HuH-7.5 (cell line): ENCODE measurements around the gene UNKL.
A peak's percentile ranks its signal among the peaks of the same experiment; 100 is the strongest.

Experiments
- DNase-seq: peaks from one replicate; pipeline ENCODE4 v3.0.0; 2011; ENCODE audit warnings: low spot score

The UNKL gene

GRCh38 chr16:1351582-1352362, 62.7 kb downstream of the UNKL start, which contains the start of the genes GNPTG and TSR3:
Gene GNPTG, plus strand, starts transcription at chr16:1351931. Its CDS starts 35 bp downstream, at chr16:1351966.
Gene TSR3, minus strand, starts transcription at chr16:1351878. Its CDS starts 74 bp downstream, at chr16:1351804.
- DNase-seq: peak; percentile 81

GRCh38 chr16:1351215-1351581, 63.3 kb downstream of the UNKL start:
- no peak for DNase-seq

GRCh38 chr16:1350691-1351090, 63.8 kb downstream of the UNKL start:
- no peak for DNase-seq

DNA sequence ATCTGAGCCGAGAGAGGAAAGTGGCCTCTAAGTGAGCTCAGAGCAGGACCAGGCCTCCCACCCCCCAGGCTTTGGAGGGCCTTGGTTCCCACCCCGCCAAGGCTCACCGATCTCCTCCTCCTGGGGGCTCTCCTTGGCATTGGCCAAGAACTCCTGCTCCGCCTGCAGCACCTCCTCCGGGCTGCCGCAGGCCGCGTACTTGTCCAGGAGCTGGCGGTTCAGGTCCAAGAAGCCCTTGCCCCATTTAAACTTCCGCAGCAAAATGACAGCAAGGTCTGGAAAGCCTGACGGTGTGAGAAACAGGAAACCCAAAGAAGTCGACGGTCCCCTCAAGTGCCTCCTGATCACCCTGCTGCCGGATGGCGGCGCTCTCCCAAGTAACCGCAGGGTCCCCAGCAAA, 64.6 kb downstream of the UNKL start:
- no peak for DNase-seq

DNA sequence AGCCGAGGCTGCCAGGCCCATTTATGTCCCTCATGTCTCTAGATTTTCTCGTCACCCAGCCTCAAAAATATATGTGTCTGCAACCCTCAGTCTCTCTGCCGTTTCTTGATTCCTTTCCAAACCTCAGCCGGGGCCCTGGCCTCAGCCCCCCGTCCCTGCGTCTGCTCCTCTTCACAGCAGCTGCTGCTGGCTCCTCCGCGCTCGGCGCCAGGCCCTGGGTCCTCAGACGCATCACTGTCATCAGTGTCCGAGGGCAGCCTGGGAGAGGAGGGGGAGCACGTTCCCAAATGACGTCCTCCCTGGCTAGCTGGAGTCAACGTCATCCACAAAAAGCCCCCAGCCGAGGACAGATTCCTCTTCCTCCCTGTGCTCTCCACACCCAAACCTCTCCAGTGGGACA, 65.2 kb downstream of the UNKL start:
- no peak for DNase-seq

- no peak for DNase-seq
Observed at GRCh38 chr16:1348926-1349325, 65.6 kb downstream of the UNKL start.

GRCh38 chr16:1348441-1348840, 66.1 kb downstream of the UNKL start:
- DNase-seq: no peak

DNA sequence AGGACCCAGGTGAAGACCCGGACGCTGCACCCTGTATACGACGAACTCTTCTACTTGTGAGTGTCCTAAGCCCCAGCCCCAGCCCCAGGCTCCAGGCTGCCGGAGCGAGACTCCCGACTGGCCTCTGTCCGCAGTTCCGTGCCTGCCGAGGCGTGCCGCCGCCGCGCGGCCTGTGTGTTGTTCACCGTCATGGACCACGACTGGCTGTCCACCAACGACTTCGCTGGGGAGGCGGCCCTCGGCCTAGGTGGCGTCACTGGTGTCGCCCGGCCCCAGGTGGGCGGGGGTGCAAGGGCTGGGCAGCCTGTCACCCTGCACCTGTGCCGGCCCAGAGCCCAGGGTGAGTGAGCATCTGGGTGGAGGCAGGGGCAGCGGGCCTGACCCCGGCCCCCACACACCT, 66.5 kb downstream of the UNKL start:
- no peak for DNase-seq

DNA sequence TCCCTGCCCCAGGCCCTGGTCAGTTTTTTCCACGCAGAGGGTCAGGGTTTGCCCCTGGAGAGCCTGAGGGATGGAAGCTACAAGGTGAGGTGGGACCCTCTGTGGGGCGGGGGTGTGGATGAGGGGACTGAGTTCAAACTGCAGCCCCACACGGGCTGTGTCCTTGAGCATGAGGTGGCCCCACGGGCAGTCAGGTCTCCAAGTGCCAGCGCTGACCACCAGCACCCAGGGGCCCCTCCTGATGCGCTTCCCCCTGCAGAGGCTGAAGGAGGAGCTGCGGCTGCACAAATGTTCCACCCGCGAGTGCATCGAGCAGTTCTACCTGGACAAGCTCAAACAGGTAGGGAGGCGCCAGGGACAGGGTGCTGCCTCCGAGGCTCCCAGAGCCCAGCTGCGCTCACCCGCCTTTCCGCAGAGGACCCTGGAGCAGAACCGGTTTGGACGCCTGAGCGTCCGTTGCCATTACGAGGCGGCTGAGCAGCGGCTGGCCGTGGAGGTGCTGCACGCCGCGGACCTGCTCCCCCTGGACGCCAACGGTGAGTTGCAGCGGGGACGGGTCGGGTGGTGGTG, 67.1 kb downstream of the UNKL start:
- no peak for DNase-seq

- DNase-seq: no peak
Observed at GRCh38 chr16:1346422-1347285, 67.8 kb downstream of the UNKL start.

- no peak for DNase-seq
Observed at GRCh38 chr16:1345651-1346421, 68.7 kb downstream of the UNKL start.

DNA sequence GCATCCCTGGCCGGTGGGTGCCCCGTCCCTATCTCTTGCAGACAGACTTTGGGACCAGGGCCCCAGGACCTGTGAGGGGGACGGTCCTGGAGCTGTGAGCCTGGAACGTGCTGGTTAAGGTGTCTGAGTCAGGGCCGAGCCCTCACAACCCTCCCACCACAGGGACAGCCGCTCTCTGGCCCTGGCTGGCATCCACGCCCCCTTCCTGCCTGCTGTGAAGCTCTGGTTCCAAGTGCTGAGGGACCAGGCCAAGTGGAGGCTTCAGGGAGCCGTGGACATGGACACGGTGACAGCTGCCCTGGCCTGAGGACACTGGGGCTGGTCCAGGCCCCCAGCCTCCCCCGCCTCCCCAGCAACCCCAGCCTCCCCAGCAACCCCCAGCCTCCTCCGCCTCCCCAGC, 69.4 kb downstream of the UNKL start:
- no peak for DNase-seq

- DNase-seq: no peak
Observed at GRCh38 chr16:1344499-1344898, 70.0 kb downstream of the UNKL start.

- DNase-seq: no peak
Observed at GRCh38 chr16:1343428-1344242, 70.9 kb downstream of the UNKL start.

GRCh38 chr16:1342526-1343427, 71.7 kb downstream of the UNKL start:
- peak; percentile 100 for DNase-seq

DNA sequence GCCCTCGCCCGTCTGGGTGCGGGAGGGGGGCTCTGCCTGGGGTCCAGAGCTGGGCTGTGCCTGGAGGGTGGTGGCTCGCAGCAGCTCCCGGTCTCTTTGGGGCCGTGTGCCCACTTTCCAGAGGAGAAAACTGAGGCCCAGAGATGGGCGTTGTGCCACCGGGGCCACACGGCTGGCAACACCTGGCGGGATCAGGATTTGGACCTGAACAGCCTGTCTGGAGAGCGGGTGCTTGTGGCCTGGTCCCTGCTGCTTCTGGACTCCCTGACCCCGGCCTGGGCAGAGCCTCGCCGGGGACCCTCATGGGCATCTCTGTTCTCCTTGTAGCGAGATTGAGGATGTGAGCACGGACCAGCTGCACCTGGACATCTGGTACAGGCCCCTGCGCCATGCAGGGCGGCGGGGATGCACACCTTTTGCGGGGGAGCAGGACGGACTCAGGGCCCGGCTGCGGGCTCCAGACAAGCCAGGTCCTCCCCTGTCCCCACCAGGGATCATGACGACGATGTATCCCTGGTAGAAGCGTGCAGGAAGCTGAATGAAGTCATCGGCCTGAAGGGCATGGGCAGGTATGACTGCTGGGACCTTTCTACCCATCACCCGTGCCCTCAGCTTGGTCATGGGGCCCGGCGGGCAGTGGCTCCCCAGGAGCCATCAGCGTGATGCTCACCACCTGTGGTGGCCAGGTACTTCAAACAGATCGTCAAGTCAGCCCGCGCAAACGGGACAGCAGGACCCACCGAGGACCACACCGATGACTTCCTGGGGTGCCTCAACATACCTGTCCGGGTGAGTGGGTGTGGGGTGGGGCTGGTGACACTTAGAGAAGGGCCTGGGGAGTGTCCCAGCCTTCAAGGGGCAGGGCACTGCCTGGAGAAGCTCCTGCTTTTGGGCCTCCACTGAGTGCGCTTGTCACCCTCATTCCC, 72.7 kb downstream of the UNKL start:
- no peak for DNase-seq

GRCh38 chr16:1340730-1341494, 73.6 kb downstream of the UNKL start:
- DNase-seq: no peak
